Endodermal cell (in vitro differentiated cells): ENCODE measurements around the gene ENPEP. TPM values are rescaled to one million over a fixed set of nuclear protein-coding genes. Genes with fewer than 3 reads are reported as not detected.

Source experiments
- DNase-seq: peaks from one replicate; pipeline ENCODE4 v3.0.0-alpha.2; 2017
- H3K27ac ChIP-seq: 2 replicates; pipeline ENCODE4 v1.5.1; 2013; ENCODE audit warnings: mild to moderate bottlenecking, low read depth, low read length, moderate library complexity
- H3K27me3 ChIP-seq: 2 replicates; pipeline ENCODE4 v1.6.1; 2013; ENCODE audit warnings: mild to moderate bottlenecking, low read length, moderate library complexity; ENCODE audit not compliant: insufficient read depth, control insufficient read depth, poor library complexity, severe bottlenecking
- H3K36me3 ChIP-seq: 2 replicates; pipeline ENCODE4 v1.7.0; 2013; ENCODE audit warnings: mild to moderate bottlenecking, low read length, moderate library complexity; ENCODE audit not compliant: control insufficient read depth, insufficient read depth
- H3K4me1 ChIP-seq: one replicate; pipeline ENCODE4 v1.7.0; 2013; ENCODE audit warnings: low read length; ENCODE audit not compliant: control insufficient read depth, insufficient read depth
- H3K4me3 ChIP-seq: 2 replicates; pipeline ENCODE4 v1.5.1; 2013; ENCODE audit warnings: mild to moderate bottlenecking, low read length, moderate library complexity
- H3K9ac ChIP-seq: 2 replicates; pipeline ENCODE4 v1.6.1; 2013; ENCODE audit warnings: mild to moderate bottlenecking, low read length, moderate library complexity; ENCODE audit not compliant: poor library complexity, severe bottlenecking; ENCODE audit errors: extremely low read depth
- H3K9me3 ChIP-seq: 2 replicates; pipeline ENCODE4 v1.6.1; 2013; ENCODE audit warnings: mild to moderate bottlenecking, low read length, moderate library complexity; ENCODE audit not compliant: control insufficient read depth
- H3K27ac Mint-ChIP-seq: 2 replicates; pipeline ENCODE4 v1.8.0; 2020; ENCODE audit warnings: mixed read lengths
- H3K27me3 Mint-ChIP-seq: 2 replicates; pipeline ENCODE4 v1.8.0; 2021; ENCODE audit warnings: mild to moderate bottlenecking, mixed read lengths; ENCODE audit not compliant: insufficient read depth
- H3K36me3 Mint-ChIP-seq: 2 replicates; pipeline ENCODE4 v1.8.0; 2020; ENCODE audit warnings: low read depth, mixed read lengths
- H3K4me1 Mint-ChIP-seq: 2 replicates; pipeline ENCODE4 v1.8.0; 2020; ENCODE audit warnings: mixed read lengths
- H3K4me3 Mint-ChIP-seq: 2 replicates; pipeline ENCODE4 v1.8.0; 2020; ENCODE audit warnings: mild to moderate bottlenecking, moderate library complexity, mixed read lengths
- H3K9me3 Mint-ChIP-seq: 2 replicates; pipeline ENCODE4 v1.8.0; 2020; ENCODE audit warnings: mild to moderate bottlenecking, mixed read lengths
- CTCF ChIP-seq: fragments of 200-600 bp; sonication (generic); conservative IDR thresholded peaks from 2 replicates; pipeline ENCODE4 v1.5.0; 2021; ENCODE audit warnings: antibody characterized with exemption, mild to moderate bottlenecking
- WGBS, 2 experiments: methylation state at CpG; one replicate each; pipeline versions ENCODE4 v1.1.5 to v1.1.7; 2013; ENCODE audit warnings: missing lambda C conversion rate in 2 of 2, mixed read lengths in 1 of 2; ENCODE audit not compliant: insufficient coverage in 1 of 2, insufficient read length in 1 of 2; 5-methylcytosine and 5-hydroxymethylcytosine counted together
- total RNA-seq, 2 donors: library from RNA; stranded (reverse); fragmentation: NEBNext Ultra II Directional in 1 of 2; extraction: Animal tissue kit (Norgen Biotek cat#: 25700) in 1 of 2; gene quantifications; 2 replicates in 1 of 2; 3 replicates in 1 of 2; pipeline ENCODE4 v1.2.1, GENCODE V29; 2021

Gene ENPEP
- total RNA-seq, 2 donors from 2014 or later = 4.6 to 9.4 TPM

- WGBS, 2 experiments = 95 to 100% methylated on average over 2 of the region's 2 CpGs
- TF ChIP-seq CTCF = no peak
- H3K27me3 ChIP-seq = no peaks in the 10 kb centered on the region
- no peak overlapping the region for H3K9ac ChIP-seq
- H3K4me1 Mint-ChIP-seq = peaks cover 9% of the 10 kb centered on the region
- peaks cover 8% of the 10 kb centered on the region for H3K9me3 ChIP-seq
- H3K4me3 Mint-ChIP-seq = no peak overlapping the region
- peaks cover 3% of the 10 kb centered on the region for H3K9me3 Mint-ChIP-seq
- no peak for DNase-seq
- H3K27ac ChIP-seq = no peak overlapping the region
- H3K36me3 Mint-ChIP-seq = no peaks in the 10 kb centered on the region
- H3K4me3 ChIP-seq = no peak overlapping the region
- no peaks in the 10 kb centered on the region for H3K27me3 Mint-ChIP-seq
- H3K27ac Mint-ChIP-seq = no peak overlapping the region
- no peaks in the 10 kb centered on the region for H3K36me3 ChIP-seq
- no peaks in the 10 kb centered on the region for H3K4me1 ChIP-seq
Measured at GRCh38 chr4:110505440-110505839, 29.5 kb downstream of the ENPEP start.

GRCh38 chr4:110508827-110509710 is 33.1 kb downstream of the ENPEP start:
- Histone ChIP-seq H3K27ac (no peak overlapping the region), H3K36me3 (no peaks in the 10 kb centered on the region), H3K9me3 (no peaks in the 10 kb centered on the region), H3K27me3 (no peaks in the 10 kb centered on the region), H3K9ac (no peak overlapping the region), H3K4me1 (no peaks in the 10 kb centered on the region), H3K4me3 (no peak overlapping the region)
- Mint-ChIP-seq H3K4me1 (no peaks in the 10 kb centered on the region), H3K9me3 (no peaks in the 10 kb centered on the region), H3K4me3 (no peak overlapping the region), H3K27ac (no peak overlapping the region), H3K36me3 (no peaks in the 10 kb centered on the region), H3K27me3 (no peaks in the 10 kb centered on the region)
- TF ChIP-seq CTCF = peak; percentile 73
- no peak for DNase-seq
- 93 to 100% methylated on average over 1 to 3 of the region's 4 CpGs for WGBS, 2 experiments

GRCh38 chr4:110510277-110510676 is 34.3 kb downstream of the ENPEP start:
- Mint-ChIP-seq H3K4me1 (no peaks in the 10 kb centered on the region), H3K9me3 (no peaks in the 10 kb centered on the region), H3K36me3 (no peaks in the 10 kb centered on the region), H3K27me3 (no peaks in the 10 kb centered on the region), H3K27ac (no peak overlapping the region), H3K4me3 (no peak overlapping the region)
- Histone ChIP-seq H3K9ac (no peak overlapping the region), H3K4me1 (no peaks in the 10 kb centered on the region), H3K9me3 (no peaks in the 10 kb centered on the region), H3K4me3 (no peak overlapping the region), H3K27ac (no peak overlapping the region), H3K27me3 (no peaks in the 10 kb centered on the region), H3K36me3 (no peaks in the 10 kb centered on the region)
- WGBS, 2 experiments = 92% methylated on average over 2 of the region's 2 CpGs; no CpG with 5 or more reads in 1 of the 2 experiments
- no peak for DNase-seq
- TF ChIP-seq CTCF = no peak
